Ascending aorta (tissue), 2 donors: ENCODE results near the gene WWC1. TPM values are rescaled to one million over a fixed set of nuclear protein-coding genes. Genes with fewer than 3 reads are reported as not detected.

Experiments
- DNase-seq, 2 donors: peaks; one replicate each; pipeline ENCODE4 v3.0.0-alpha.2; 2019; ENCODE audit warnings: low spot score in 2 of 2
- H3K27ac ChIP-seq, 2 donors: fragments of 200-600 bp; sonication (generic); one replicate each; pipeline ENCODE4 v1.5.1; 2016 to 2017; ENCODE audit warnings: mild to moderate bottlenecking in 1 of 2
- H3K27me3 ChIP-seq: fragments of 200-600 bp; sonication (generic); one replicate; pipeline ENCODE4 v1.5.1; 2017
- H3K36me3 ChIP-seq, 2 donors: fragments of 200-600 bp; sonication (generic); one replicate each; pipeline ENCODE4 v1.5.1; 2016
- H3K4me1 ChIP-seq, 2 donors: fragments of 200-600 bp; sonication (generic); one replicate each; pipeline ENCODE4 v1.5.1; 2016 to 2017; ENCODE audit warnings: mild to moderate bottlenecking in 1 of 2
- H3K4me3 ChIP-seq, 2 donors: fragments of 200-600 bp; sonication (generic); one replicate each; pipeline ENCODE4 v1.5.1; 2016 to 2017; ENCODE audit warnings: mild to moderate bottlenecking in 1 of 2
- H3K9me3 ChIP-seq, 2 donors: fragments of 200-600 bp; sonication (generic); one replicate each; pipeline ENCODE4 v1.5.1; 2016
- intact Hi-C: fragments of 100-400 bp; cut with DNase I; formaldehyde crosslinking; loops from one replicate; pipeline ENCODE4 v1.15.1; 2023
- total RNA-seq: library from RNA; depleted of rRNA; stranded (reverse); fragments of >200 nt; gene quantifications from one replicate; pipeline ENCODE4 v1.1.0, GENCODE V29; 2016
- TF ChIP-seq, protein P1 (sequence below), 3 experiments: fragments of 200-600 bp in 2 of 3; fragments of 450-650 bp in 1 of 3; sonication (generic) in 2 of 3; IDR thresholded peaks; one replicate each; pipeline ENCODE4 v1.5.1; 2016 to 2019; ENCODE audit warnings: antibody characterized with exemption in 3 of 3, mild to moderate bottlenecking in 1 of 3, moderate library complexity in 1 of 3

WWC1 gene
- total RNA-seq, 1 donor from 2014 or later: not detected

GRCh38 chr5:168301593-168302390, 10.3 kb downstream of the WWC1 start:
- Histone ChIP-seq H3K36me3 (no peaks in the 10 kb centered on the region), H3K27me3 (no peaks in the 10 kb centered on the region), H3K4me1 (no peaks in the 10 kb centered on the region), H3K9me3 (no peaks in the 10 kb centered on the region), H3K27ac (no peak overlapping the region), H3K4me3 (no peak overlapping the region)
- TF ChIP-seq, protein P1, sequence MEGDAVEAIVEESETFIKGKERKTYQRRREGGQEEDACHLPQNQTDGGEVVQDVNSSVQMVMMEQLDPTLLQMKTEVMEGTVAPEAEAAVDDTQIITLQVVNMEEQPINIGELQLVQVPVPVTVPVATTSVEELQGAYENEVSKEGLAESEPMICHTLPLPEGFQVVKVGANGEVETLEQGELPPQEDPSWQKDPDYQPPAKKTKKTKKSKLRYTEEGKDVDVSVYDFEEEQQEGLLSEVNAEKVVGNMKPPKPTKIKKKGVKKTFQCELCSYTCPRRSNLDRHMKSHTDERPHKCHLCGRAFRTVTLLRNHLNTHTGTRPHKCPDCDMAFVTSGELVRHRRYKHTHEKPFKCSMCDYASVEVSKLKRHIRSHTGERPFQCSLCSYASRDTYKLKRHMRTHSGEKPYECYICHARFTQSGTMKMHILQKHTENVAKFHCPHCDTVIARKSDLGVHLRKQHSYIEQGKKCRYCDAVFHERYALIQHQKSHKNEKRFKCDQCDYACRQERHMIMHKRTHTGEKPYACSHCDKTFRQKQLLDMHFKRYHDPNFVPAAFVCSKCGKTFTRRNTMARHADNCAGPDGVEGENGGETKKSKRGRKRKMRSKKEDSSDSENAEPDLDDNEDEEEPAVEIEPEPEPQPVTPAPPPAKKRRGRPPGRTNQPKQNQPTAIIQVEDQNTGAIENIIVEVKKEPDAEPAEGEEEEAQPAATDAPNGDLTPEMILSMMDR (IDR thresholded peaks at IDR 0.05): no peak
- no peak for DNase-seq
- intact Hi-C loops: no loop called here

- Histone ChIP-seq H3K9me3 (no peaks in the 10 kb centered on the region), H3K36me3 (no peaks in the 10 kb centered on the region), H3K27me3 (no peaks in the 10 kb centered on the region), H3K27ac (no peak overlapping the region), H3K4me3 (no peak overlapping the region), H3K4me1 (no peaks in the 10 kb centered on the region)
- TF ChIP-seq, protein P1 (IDR thresholded peaks at IDR 0.05): no peak
- no peak for DNase-seq
- intact Hi-C loops: no loop called here
Observed at GRCh38 chr5:168302785-168303184, 11.3 kb downstream of the WWC1 start.

- H3K27me3 ChIP-seq: no peaks in the 10 kb centered on the region
- H3K4me3 ChIP-seq: no peak overlapping the region
- no peaks in the 10 kb centered on the region for H3K9me3 ChIP-seq
- no peaks in the 10 kb centered on the region for H3K36me3 ChIP-seq
- H3K27ac ChIP-seq: no peak overlapping the region
- TF ChIP-seq, protein P1 (IDR thresholded peaks at IDR 0.05): no peak
- intact Hi-C loops: no loop called here
- no peaks in the 10 kb centered on the region for H3K4me1 ChIP-seq
- DNase-seq: no peak
Observed at GRCh38 chr5:168303393-168304025, 12.1 kb downstream of the WWC1 start.

GRCh38 chr5:168304349-168304748, 12.9 kb downstream of the WWC1 start:
- intact Hi-C loops: no loop called here
- TF ChIP-seq, protein P1 (IDR thresholded peaks at IDR 0.05): no peak
- H3K36me3 ChIP-seq: no peaks in the 10 kb centered on the region
- H3K9me3 ChIP-seq: no peaks in the 10 kb centered on the region
- H3K27ac ChIP-seq: no peak overlapping the region
- no peak for DNase-seq
- H3K27me3 ChIP-seq: no peaks in the 10 kb centered on the region
- H3K4me3 ChIP-seq: no peak overlapping the region
- H3K4me1 ChIP-seq: no peaks in the 10 kb centered on the region

- Histone ChIP-seq H3K9me3 (no peaks in the 10 kb centered on the region), H3K27me3 (no peaks in the 10 kb centered on the region), H3K4me3 (no peak overlapping the region), H3K4me1 (no peaks in the 10 kb centered on the region), H3K27ac (no peak overlapping the region), H3K36me3 (no peaks in the 10 kb centered on the region)
- intact Hi-C loops: no loop called here
- no peak for DNase-seq
- TF ChIP-seq, protein P1 (IDR thresholded peaks at IDR 0.05): no peak
Observed at GRCh38 chr5:168305281-168305680, 13.8 kb downstream of the WWC1 start.
